ENCODE data around the gene MAGI3.
"Not testable (repeated sequence)": the region's sequence is repeated elsewhere in the genome, so short reads cannot be mapped to it uniquely, and the experiment has no call there.

MAGI3 gene

DNA sequence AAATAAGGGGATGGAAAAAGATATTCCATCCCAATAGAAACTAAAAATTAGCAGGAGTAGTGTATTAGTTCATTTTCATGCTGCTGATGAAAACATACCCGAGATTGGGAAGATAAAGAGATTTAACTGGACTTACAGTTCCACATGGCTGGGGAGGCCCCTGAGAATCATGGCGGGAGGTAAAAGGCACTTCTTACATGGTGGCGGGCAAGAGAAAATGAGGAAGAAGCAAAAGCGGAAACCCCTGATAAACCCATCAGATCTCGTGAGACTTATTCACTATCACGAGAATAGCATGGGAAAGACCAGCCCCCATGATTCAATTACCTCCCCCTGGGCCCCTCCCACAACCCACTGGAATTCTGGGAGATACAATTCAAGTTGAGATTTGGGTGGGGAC is 327.2 kb downstream of the MAGI3 start:
- DNase-seq = not testable (repeated sequence)

DNA sequence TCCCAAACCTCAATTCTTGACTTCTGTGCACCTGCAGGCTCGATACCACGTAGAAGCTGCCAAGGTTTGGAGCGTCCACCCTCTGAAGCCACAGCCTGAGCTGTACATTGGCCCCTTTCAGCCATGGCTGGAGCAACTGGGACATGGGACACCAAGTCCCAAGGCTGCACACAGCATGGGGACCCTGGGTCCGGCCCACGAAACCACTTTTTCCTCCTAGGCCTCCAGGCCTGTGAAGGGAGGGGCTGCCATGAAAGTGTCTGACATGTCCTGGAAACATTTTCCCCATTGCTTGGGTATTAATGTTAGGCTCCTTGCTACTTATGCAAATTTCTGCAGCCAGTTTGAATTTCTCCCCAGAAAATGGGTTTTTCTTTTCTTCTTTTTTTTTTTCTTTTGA is 328.3 kb downstream of the MAGI3 start:
- DNase-seq = not testable (repeated sequence)

DNA sequence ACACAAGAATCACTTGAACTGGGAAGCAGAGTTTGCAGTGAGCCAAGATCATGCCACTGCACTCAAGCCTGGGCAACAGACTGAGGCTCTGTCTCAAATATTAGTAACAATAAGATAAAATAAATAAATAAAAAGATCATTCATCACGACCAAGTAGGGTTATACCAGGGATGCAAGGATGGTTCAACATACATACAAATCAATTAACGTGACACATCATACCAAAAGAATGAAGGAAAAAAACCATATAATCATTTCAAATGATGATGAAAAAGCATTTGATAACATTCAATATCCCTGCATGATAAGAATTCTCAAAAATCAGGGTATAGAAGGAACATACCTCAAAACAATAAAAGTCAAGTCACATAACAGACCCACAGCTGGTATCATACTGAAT is 330.7 kb downstream of the MAGI3 start:
- no peak for DNase-seq

DNA sequence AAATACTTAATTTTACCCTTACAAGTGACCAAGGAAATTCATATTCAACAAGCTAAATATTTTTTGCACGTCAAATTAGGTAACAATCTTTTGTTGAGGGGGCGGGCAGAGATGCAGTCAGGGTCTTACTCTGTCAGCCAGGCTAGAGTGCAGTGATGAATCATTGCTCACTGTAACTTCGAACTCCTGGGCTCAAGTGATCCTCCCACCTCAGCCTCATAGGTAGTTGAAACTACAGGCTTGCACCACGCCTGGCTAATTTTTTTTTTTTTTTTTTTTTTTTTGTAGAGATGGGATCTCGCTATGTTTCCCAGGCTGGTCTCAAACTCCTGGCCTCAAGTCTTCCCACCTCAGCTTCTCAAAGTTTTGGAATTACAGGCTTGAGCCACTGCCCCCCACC is 342.5 kb downstream of the MAGI3 start:
- no peak for DNase-seq

DNA sequence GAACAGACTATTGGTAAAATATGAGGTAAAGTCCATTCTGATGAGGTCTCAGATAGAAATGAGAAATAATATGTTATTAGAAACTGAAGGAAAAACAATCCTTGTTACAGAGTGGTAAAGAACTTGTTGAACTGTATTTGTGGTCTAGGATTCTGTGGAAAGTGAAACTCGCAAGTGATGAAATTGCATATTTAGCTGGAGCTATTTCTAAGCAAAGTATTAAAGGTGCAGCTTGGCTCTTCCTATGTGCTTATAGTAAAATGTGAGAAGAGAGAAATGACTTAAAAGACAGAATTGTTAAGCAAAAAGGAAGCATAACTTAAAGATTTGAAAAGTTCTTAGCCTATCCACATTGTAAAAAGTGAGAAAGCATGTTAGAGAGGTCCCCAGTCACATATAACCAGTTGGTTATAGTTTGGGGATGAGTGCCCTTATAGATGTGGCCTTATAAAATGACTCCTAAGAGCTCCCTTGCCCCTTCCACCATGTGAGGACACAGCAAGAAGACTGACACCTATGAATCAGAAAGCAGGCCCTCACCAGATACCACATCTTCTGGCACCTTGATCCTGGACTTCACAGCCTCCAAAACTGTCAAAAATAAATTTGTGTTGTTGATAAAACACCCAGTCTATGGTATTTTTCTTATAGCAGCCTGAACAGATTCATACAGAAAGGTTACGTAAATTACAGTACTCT is 344.2 kb downstream of the MAGI3 start:
- no peak for DNase-seq

Data from AML-193 (cell line).